Measurements from ENCODE around the gene COL6A3.
"Not testable (repeated sequence)": the region's sequence is repeated elsewhere in the genome, so short reads cannot be mapped to it uniquely, and the experiment has no call there.

Gene COL6A3

DNA sequence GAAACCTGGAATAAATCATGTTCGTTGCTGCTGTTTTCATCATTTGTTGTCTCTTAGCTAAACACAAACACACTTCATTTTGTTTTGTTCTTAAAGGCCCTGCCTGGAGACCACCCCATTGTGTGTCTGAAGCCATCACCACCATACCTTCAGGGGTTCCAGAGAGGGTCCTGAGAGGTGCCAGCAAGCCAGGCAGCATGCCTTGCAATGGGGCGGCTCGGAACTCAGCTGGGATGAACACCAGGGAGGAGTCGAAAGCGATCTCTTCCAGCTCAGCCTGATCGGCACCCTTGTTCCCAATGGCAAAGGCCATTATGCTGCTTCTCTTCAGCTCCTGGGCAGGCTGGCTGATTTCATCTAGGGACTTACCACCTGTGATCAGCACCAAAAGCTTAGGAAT is 33.2 kb downstream of the COL6A3 start:
- DNase-seq = no peak

DNA sequence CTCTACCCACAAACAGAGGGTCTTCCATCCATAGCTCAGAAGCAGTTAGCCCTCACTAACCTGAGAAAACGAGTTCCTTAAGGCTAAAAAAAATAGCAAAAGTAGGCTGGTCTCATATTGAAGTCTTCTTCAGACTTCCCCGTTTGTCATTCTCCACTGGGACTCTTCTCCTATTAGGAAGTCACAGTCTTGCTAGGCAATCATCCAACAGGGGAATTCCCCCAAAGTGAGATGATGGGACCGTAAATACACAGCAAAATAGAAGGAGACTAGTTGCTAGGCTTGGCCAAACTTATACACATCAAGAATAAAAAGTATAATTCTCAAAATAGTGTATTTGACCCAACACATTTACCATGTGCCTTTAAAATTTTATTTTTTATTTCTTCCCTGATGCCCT is 34.3 kb downstream of the COL6A3 start:
- no peak for DNase-seq

DNA sequence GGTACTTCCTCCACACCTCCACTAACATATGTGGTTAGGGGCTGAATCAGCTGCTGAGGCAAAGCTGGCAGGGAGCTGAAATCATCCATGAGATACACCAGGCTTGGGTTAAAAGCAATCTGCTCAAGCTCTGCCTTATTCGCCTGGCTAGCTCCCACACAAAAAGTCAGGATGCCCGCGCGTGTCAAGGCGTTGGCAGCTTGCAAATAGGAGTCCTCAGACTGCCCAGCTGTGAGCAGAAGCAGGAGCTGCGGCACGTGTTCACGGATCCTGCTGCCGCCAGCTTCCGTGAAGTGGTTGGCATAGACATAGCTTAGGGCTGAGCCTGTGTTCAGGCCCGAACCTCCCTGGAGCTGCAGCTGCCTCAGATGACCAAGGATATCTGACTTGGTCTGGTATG is 35.3 kb downstream of the COL6A3 start:
- DNase-seq = no peak

DNA sequence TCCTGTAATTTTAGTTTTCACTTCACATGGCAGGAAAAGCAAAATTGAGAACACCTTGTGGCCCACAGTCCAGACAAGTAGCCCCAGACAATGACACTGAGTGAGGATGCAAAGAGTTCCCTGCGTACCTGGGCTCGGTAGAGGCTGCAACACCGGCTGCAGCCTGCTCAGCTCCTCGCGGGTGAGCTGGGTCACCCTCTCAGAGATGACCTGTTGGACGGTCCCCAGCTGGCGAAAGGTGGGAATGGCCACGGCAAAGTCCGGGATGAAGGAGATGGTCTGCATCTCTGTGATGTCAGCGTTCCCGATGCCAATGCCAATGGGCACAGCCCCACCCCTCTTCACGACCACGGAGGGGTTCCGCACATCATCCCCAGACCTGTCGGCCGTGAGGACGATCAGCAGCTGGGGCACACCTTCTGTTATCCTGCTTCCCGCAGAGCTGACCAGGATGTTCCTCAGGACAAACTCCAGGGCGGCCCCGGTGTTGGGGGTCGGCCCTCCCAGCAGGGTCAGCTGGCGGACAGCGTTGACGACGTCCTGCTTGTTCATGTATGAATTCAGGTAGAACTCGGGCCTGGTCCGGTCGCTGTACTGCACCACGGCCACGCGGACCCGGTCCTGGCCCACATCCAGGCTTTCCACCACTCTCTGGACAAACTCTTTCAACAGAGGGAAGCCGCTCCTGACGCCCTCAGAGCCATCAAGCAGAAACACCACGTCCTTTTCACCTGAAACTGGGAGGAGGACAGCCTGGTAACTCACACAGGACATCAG is 39.5 kb downstream of the COL6A3 start:
- DNase-seq = no peak

DNA sequence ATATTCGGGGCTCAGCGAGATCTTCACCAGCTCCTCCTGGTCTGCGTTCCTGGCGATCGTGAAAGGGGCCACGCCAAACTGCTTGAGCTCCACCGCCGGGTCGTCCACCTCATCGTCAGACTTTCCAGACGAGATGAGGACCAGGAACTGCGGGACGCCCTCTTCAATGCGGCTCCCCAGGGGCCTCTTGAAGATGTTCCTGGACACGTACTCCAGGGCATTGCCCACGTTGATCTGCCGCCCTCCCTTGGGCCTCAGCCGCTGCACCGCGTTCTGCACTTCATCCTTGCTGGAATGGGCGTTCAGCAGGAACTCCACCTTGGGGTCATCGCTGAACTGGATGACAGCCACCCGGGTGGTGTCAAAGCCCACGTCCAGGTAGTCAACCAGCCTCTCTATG is 42.1 kb downstream of the COL6A3 start:
- no peak for DNase-seq

DNA sequence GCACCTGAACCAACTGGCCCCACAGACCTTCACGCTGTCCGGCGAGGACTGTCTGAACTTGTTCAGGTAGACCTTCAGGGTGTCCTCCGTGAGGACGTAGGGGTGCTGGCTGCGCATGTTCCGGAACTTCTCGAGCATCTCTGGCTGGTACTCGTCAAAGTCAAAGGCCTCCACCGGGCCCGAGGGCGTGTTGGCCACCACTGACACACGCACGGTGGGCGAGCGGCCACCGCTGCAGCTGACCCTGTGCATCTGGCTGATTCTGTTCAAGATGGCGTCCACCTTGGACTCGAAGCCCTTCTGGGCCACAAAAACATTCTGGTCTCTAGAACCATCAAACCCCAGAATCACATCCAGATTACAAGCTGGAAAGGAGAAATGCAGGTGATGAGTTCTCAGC is 48.3 kb downstream of the COL6A3 start:
- DNase-seq = no peak

DNA sequence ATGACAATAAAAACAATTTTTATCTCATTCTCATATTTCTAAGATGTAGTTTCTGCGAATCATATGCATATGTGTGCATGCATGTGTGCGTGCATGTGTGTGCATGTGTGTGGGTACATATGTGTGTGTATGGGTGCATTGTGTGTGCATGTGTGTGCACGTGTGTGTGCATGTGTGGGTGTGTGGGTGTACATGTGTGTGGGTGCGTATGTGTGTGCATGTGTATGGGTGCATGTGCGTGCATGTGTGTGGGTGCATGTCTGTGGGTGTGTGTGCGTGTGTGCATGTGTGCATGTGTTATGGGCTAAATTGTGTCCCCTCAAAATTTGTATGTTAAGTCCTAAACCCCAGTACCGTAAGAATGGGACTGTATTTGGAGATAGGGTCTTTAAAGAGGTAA is 49.3 kb downstream of the COL6A3 start:
- no peak for DNase-seq

DNA sequence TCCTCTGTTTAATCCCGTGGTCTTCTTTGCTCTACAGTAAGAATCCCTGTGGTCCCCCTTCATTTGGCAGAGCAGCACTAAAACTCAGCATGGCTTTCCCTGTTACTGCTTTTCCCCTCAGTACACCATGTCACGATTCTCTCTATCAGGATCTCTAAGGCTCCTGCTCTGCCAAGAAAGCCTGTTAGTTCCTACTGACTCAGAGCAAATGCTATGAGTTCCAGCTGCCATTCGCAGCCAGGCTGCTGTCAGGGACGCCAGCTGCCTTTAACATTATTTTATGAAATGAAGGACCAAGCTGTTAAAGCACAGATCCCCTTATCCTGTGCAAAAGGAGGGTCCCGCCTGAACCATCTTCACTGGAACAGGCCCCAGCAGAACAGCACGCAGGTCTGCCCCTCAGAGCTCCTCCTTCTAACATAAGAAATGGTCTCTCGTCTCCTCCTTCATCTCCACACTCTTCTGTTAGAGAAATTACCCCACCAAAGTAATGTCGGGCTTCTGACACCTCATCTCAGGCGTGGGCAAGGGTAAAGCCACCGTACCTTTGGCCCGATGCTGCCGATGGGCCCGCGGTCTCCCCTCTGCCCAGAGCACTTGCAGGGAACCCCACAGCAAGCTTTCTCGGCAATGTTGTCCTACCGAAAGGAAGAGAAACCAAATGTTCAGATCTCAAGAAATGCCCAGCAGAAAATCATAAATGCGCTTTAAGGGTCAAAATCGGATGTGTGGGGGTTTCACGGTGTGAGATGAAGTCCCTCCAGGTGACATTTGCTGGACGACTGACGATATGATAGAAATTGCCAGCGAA is 52.6 kb downstream of the COL6A3 start:
- no peak for DNase-seq

DNA sequence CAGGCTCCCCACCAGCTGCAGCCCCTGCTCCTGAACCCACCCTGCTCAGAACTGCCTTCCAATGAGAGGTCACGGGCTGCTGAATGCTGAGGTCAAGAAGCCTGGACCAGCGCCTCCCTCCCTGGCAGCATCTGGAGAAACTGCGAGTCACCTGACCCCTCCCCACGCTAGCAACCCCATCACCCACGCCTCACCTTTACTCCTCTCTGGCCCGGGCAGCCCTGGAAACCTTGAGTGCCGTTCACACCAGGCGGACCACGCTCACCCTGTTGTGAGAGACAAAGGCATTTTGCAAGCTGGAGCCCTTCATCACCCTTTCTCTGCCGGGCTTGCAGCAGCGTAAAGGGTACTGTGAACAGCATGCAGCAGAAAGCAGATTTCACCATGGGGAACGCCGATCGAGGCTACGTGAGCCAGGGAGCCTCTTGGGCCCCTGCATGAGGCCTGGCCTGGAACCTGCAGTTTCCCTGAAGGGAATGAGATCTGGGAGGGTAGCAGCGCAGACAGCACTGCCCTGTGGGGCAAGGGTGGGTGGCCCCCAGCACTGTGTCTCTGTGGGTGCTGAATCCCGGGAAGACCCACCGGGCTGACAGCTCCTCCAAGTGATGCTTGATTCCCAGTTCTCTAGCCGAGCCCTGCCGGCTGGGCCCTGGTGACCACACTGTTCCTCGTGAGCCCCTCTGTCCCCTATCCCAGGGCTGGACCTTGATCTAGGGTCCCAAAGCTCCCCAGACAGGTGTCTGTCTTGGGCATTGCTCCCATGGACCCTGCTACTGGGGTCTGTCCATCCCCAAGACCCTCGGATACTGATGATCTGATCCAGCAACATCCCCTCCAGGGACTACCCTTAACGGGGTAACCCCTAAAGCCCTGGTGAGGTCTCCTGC is 53.8 kb downstream of the COL6A3 start:
- DNase-seq = no peak

DNA sequence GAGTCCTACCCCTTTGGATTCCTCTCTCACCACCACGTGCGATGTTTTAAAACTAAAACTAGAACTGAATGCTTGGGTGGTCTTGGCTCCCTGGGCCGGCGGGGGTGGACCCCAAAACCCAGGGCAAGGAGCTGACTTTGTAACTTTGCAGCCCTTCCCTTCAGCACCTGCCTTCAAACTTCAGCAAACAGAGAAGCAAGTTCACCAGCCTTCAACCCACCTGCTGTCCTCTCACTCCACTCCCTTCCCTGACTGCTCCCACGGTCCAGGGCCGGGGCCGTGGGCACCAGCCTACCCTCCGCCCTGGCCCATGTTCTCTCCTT is 54.5 kb downstream of the COL6A3 start:
- DNase-seq = no peak

DNA sequence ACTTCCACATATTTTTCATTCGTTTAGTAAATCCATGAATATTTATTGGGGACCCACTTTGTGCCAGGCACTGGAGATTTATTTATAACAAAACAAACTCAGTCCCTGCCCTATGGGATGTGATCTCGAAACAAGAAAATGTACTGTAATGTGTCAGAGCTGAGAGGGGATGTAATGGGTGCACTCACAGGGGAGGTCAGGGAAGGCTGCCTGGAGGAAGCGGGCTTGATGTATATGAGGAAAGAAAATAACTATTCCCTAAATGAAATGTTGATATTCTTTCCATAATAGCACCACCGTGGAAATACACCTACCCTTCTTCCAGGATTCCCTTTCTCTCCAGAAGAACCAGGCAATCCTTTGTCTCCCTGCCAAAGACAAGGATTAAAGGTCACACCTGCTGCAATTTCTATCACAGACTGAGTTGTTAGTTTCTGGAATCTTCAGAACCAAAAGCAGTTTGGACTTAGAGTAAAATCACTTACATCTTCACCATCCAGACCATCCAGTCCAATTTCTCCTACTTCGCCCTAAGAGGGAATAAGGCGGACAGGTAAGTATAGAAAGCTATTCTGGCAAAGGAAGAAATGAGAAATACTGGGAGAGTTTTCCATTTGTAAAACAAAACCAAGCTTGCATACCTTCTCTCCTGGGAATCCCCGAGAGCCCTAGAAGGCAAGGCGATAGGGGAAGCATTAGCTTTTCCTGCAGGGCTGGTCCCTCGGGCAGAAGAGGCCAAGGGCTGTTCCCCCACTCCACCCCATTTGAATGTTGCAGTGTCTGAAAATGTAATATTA is 55.0 kb downstream of the COL6A3 start:
- DNase-seq = no peak

DNA sequence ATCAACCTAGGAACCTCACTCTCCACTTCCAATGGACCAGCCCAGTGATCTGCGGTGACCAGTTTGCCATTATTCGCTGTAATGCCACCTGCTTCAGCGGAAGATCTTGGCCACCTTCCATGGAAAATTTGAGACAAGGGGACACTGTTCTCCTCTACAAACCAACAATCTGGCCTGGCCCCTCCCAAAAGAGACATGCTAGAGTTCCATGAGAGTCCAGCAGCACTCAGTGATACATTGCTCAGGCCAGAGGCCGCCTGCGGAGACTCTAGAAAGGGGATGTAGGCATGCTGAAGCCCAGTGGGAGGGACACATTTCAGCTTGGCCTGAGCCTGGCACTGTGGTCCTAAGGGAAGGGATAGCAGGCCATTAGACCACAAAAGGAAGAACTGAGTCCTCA is 58.3 kb downstream of the COL6A3 start:
- DNase-seq = no peak

DNA sequence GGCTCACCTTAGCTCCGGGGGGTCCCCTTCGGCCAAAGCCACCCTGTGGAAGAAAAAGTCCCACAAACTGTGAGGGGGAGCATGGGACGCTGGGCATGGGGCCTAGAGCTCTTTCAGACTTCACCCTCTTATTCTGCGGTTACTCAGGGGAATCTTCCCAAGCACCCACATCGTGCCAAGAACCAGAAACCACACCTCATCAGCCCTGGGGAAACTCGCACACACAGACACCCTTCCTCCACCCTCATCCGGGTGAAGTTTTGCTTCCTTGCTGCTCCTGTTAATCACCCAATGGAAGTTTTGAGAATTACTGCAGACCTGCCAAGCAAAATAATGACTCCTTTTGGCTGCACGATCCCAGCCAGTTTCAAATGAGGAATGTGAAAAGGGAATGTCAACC is 59.1 kb downstream of the COL6A3 start:
- DNase-seq = no peak

DNA sequence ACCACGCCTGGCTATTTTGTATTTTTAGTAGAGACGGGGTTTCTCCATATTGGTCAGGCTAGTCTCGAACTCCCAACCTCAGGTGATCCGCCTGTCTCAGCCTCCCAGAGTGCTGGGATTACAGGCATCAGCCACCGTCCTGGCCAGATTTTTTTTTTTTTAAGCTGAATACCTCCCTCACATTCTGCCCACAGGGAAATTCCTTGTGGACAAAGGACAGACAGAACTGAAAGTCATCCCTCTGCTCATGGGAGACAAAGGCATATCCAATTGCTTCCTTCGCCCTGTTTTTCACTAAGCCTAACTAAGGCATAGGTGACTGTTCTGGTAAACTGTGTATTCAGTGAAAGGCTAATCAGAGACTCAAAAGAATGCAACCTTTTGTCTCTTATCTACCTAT is 59.8 kb downstream of the COL6A3 start:
- DNase-seq = not testable (repeated sequence)

DNA sequence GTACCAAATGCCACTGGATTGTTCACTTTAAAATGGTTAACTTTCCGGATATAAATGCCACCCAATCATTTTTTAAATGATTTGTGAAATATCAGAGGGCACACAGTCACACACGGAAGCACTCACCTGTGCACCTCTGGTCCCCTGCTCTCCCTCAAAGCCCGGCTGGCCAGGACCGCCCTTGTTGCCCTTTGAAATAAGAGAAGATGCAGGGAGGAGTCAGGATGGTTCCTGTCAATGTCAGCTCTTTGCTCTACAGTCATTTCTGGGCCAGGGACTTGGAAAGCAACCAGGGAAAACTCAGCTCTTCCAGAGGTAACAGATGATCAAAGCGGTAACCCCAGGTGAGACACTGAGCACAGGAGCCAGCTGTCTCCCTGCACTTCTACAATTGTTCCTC is 60.7 kb downstream of the COL6A3 start:
- no peak for DNase-seq

DNA sequence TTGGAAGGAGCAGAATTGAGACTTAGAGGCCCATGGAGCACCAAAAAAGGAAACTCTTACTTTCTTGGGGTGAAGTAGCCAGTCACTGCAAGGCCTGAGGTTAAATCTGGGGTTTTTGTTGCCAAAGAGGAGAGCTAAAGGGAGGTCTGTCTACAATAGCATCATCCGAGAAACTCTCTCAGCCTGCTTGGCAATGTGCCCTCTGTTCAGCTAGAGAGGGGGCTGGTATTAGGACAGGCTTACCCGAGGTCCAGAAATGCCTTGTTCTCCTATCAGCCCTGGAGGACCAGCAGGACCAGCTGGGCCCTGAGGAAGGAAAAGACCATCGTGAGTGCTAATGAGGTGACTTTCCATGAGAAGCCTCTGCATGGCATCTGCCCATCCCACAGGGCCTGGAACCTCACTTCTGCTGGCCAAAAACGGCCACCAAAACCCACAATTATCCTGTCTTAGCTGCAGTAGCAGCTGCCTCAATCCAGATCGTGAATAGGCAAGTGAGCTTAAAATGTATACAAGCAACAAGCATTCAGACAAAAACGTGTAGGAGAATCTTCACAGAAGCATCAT is 61.6 kb downstream of the COL6A3 start:
- no peak for DNase-seq

DNA sequence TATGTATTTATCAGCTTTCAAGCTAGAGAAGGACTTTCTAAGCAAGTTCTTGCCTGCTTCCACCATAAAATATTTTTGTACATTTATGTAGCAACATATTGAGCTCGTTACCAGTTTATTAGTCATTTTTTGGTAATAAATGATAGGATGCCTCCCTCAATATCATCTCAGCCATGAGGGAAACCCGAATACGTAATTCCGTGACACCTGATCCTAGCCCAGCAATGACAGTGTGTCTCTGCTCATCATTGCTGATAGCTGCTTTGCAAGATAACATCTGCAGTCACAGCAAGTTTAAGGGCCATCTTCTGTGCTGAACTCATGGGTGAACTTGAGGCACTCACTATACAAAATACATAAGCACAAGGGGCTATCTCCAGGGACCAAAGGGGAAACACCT is 62.2 kb downstream of the COL6A3 start:
- no peak for DNase-seq

DNA sequence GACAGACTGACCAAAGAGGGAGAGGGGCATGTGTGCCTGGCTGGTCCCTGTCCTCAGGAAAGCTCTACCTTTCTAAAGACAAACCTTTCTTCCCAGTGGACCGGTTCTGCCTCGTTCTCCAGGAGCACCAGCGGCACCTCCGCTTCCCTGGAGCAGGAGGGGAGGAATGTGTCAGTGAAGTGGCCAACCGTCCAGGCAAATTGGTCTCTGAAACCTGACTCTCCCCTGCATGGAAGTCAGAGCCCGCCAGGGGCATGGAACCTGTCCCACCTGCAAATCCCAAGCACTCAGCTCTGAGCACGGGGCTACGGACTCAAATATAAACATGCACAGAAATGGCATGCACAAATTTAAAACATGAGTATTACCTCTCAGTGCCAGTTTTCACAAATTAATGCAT is 62.9 kb downstream of the COL6A3 start:
- DNase-seq = no peak

DNA sequence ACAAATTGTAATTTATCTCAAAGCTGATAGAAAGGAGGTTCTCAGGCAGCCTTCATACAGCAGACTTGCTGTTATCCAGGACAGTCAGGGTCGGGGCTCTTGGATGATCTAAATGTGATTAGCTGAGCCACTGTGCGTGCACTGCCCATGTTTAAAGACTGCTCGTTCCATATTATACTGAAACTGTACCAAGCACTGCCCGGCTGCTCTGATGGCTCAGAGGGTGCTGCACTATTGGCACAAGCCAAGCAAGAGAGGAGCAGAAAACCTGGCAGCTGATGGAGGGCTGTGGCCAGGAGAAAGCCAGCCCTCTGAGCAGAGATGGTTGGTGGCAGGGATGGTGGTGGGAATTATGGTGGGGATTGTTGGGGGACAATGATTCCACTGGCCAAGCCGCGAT is 63.4 kb downstream of the COL6A3 start:
- no peak for DNase-seq

DNA sequence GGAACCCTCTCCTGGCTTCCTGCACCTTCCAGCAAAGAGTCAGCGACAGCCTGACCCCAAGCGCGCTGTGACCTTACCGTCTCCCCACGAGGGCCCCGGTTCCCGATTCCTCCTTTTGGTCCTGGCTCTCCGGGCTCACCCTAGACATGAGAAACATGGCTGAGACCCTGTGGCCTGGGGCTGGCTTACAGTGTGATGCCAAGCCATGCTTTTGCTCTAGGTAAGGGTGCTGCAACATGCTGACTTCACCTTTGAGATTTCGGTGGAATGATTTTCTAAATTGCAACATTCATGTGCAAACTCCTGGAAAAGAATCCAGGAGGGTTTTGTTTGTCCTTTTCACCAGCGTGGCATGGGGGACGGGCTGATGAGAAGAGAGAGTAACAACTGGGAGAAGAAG is 63.9 kb downstream of the COL6A3 start:
- DNase-seq = no peak

DNA sequence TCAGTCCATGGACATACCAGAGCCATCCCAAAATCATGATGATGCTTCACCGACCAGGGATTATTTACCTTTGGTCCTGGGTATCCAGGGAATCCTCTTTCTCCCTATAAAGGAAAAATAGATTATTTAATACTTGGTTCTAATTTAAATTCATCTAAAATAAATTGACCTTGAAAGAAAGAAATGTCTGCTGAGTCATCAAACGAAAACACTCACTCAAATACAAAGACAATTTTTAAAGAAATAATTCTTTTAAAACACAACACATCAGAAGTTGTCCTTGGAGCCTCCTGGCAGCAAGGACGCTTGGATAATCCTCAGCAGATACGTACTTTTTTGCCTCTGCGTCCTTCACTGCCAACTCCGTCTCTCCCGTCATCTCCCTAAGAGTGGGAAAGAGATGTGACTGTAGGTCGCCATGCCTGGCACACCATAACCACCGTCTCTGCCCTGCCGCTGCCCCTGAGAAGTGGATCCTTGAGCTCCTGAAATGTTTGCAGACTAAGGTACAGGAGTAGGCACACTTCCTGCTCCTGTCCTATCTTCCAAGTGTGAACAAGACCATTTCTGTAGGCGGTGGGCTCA is 65.6 kb downstream of the COL6A3 start:
- no peak for DNase-seq
